ENCODE data around the gene CMTM6. TPM values are rescaled to one million over a fixed set of nuclear protein-coding genes. Genes with fewer than 3 reads are reported as not detected.

The CMTM6 gene
- total RNA-seq, 1 donor from 2014 or later, result 70.2 TPM

DNA sequence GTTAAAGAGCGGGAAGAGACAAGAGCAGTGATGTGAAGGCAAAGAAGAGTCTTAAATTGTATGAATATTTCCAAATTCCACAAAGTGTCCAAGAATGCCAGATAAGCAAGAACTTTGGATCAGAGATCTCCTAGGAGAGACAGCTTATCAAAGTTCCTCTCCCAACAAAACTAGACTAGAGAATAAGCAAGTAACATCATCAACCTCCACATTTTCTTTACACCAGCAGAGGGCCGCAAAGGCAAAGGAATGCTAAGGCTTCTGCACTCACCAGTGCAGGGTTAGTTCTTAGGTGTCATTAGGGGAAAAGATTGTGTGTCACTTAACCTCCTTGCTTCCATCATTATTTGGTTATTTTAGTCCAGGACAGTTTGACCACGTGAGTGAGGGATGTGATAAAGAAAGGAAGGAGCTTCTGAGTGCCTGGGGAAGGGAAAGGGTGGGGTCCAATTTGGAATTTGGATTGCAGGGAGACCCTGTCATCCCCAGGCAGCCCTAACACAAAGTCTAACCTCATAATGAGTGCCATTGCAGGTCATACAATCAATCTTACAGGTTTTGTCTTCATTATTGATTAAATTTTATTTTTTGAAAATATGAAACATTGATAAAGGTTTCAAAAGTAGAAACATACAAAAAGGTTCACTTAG, 7.5 kb upstream of the CMTM6 start:
- peaks cover 3% of the 10 kb centered on the region for H3K4me1 Mint-ChIP-seq
- TF ChIP-seq EZH2 (IDR thresholded peaks at IDR 0.05), result no peak
- TF ChIP-seq, protein P1, sequence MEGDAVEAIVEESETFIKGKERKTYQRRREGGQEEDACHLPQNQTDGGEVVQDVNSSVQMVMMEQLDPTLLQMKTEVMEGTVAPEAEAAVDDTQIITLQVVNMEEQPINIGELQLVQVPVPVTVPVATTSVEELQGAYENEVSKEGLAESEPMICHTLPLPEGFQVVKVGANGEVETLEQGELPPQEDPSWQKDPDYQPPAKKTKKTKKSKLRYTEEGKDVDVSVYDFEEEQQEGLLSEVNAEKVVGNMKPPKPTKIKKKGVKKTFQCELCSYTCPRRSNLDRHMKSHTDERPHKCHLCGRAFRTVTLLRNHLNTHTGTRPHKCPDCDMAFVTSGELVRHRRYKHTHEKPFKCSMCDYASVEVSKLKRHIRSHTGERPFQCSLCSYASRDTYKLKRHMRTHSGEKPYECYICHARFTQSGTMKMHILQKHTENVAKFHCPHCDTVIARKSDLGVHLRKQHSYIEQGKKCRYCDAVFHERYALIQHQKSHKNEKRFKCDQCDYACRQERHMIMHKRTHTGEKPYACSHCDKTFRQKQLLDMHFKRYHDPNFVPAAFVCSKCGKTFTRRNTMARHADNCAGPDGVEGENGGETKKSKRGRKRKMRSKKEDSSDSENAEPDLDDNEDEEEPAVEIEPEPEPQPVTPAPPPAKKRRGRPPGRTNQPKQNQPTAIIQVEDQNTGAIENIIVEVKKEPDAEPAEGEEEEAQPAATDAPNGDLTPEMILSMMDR (IDR thresholded peaks at IDR 0.05), result peak; percentile 92
- TF ChIP-seq EZH2phosphoT487 (IDR thresholded peaks at IDR 0.05), result no peak
- H3K27ac ChIP-seq, result no peak overlapping the region
- peak; percentile 77 for DNase-seq (ENCODE audit: low spot score)
- H3K4me1 ChIP-seq, result no peaks in the 10 kb centered on the region
- H3K4me3 Mint-ChIP-seq, result no peak overlapping the region
- no peaks in the 10 kb centered on the region for H4K20me1 ChIP-seq (ENCODE audit: low read depth)
- no peaks in the 10 kb centered on the region for H3K36me3 ChIP-seq
- H3K4me3 ChIP-seq, result no peak overlapping the region
- H3K27ac Mint-ChIP-seq, result no peak overlapping the region
- no peaks in the 10 kb centered on the region for H3K79me2 ChIP-seq (ENCODE audit: low read depth)
- no peak overlapping the region for H3K4me2 ChIP-seq
- H3K9ac ChIP-seq, result no peak overlapping the region
- no peak overlapping the region for H2AFZ ChIP-seq (replicated peaks)
- H3K27me3 ChIP-seq, result no peaks in the 10 kb centered on the region
- H3K9me3 ChIP-seq (ENCODE audit: low read depth), result no peaks in the 10 kb centered on the region
- no peaks in the 10 kb centered on the region for H3F3A ChIP-seq (ENCODE audit: low read depth)
- no peaks in the 10 kb centered on the region for H3K9me3 Mint-ChIP-seq
- no peaks in the 10 kb centered on the region for H3K36me3 Mint-ChIP-seq
- no peaks in the 10 kb centered on the region for H3K27me3 Mint-ChIP-seq (ENCODE audit: insufficient read depth, low read depth)

DNA sequence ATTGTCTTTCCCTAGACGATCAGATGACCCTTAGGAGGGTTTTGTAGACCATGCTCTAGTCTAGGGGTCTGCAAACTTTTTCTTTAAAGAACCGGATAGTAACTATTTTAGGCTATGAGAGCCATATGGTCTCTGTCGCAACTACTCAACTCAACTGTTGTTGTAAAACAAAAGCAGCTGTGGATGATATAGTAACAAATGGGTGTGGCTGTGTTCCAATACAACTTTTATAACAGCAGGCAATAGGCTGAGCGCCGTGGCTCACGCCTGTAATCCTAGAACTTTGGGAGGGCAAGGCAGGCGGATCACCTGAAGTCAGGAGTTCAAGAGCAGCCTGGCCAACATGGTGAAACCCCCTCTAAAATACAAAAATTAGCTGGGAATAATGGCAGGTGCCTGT, 6.1 kb upstream of the CMTM6 start:
- Mint-ChIP-seq H3K27ac (no peak overlapping the region), H3K9me3 (no peaks in the 10 kb centered on the region), H3K4me3 (no peak overlapping the region), H3K27me3 (ENCODE audit: insufficient read depth, low read depth) (peaks cover 5% of the 10 kb centered on the region), H3K4me1 (peaks cover 3% of the 10 kb centered on the region), H3K36me3 (no peaks in the 10 kb centered on the region)
- no peak overlapping the region for H3K27ac ChIP-seq
- H3F3A ChIP-seq (ENCODE audit: low read depth), result peaks cover under 1% of the 10 kb centered on the region
- H3K9ac ChIP-seq, result no peak overlapping the region
- H3K9me3 ChIP-seq (ENCODE audit: low read depth), result no peaks in the 10 kb centered on the region
- no peak overlapping the region for H3K4me2 ChIP-seq
- no peaks in the 10 kb centered on the region for H3K4me1 ChIP-seq
- H3K27me3 ChIP-seq, result no peaks in the 10 kb centered on the region
- H3K4me3 ChIP-seq, result no peak overlapping the region
- TF ChIP-seq, protein P1 (IDR thresholded peaks at IDR 0.05), result no peak
- H2AFZ ChIP-seq (replicated peaks), result no peak overlapping the region
- no peaks in the 10 kb centered on the region for H4K20me1 ChIP-seq (ENCODE audit: low read depth)
- DNase-seq (ENCODE audit: low spot score), result no peak
- no peaks in the 10 kb centered on the region for H3K79me2 ChIP-seq (ENCODE audit: low read depth)
- no peaks in the 10 kb centered on the region for H3K36me3 ChIP-seq

DNA sequence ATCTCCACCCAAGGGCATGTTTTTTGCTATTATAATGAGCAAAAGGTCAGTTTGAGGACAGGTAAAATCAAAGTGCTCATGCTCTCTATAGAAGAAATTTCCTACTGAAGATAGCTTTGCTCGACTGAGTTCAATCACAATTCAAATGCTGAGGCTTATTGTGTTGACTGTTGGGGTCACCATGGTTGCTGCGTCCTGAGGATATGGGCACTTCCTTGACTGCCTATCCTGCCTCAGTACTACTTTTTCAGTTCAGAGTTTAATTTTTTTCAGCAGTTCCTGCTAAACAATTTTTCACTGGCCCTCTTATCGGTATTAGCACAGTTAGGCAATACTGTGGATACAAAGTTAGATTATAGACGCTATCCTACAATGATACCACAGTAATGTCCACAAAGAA, 3.8 kb upstream of the CMTM6 start:
- Mint-ChIP-seq H3K9me3 (no peaks in the 10 kb centered on the region), H3K27ac (no peak overlapping the region), H3K4me3 (no peak overlapping the region), H3K4me1 (peaks cover 4% of the 10 kb centered on the region), H3K27me3 (ENCODE audit: insufficient read depth, low read depth) (peaks cover 5% of the 10 kb centered on the region), H3K36me3 (no peaks in the 10 kb centered on the region)
- Histone ChIP-seq H3K79me2 (ENCODE audit: low read depth) (peaks cover 7% of the 10 kb centered on the region), H3K9me3 (ENCODE audit: low read depth) (no peaks in the 10 kb centered on the region), H3K4me1 (peaks cover 3% of the 10 kb centered on the region), H2AFZ (replicated peaks) (no peak overlapping the region), H3K4me2 (no peak overlapping the region), H3K9ac (no peak overlapping the region), H3K4me3 (no peak overlapping the region), H3F3A (ENCODE audit: low read depth) (peaks cover 19% of the 10 kb centered on the region), H3K36me3 (no peaks in the 10 kb centered on the region), H3K27me3 (no peaks in the 10 kb centered on the region), H3K27ac (no peak overlapping the region), H4K20me1 (ENCODE audit: low read depth) (peaks cover 5% of the 10 kb centered on the region)
- TF ChIP-seq EZH2 (IDR thresholded peaks at IDR 0.05), result no peak
- TF ChIP-seq, protein P1 (IDR thresholded peaks at IDR 0.05), result no peak
- no peak for TF ChIP-seq EZH2phosphoT487 (IDR thresholded peaks at IDR 0.05)
- no peak for DNase-seq (ENCODE audit: low spot score)
